ENCODE data around the gene GMDS. TPM values are rescaled to one million over a fixed set of nuclear protein-coding genes. Genes with fewer than 3 reads are reported as not detected.

GMDS gene
- total RNA-seq, 5 donors from 2014 or later (not counting 1 experiment from before 2014, with no cell fraction given): 12.9 to 21.5 (median 14.6) TPM

DNA sequence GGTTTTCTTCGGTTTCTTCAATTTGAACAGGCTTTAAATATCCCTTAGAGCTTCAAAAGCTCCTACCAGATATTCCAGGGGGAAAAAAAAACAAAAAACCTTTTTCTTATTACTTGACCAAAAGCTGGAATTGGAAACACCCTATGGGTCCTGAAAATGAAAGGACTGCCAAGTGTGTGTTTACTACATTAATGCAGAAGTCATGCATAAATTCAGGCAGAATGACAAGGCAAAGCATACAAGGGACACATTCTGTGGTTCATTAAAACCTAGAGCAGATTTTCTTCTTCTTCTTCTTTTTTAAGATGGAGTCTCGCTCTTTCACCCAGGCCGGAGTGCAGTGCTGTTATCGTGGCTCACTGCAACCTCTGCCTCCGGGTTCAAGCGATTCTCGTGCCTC is 119.1 kb downstream of the GMDS start:
- H3K4me1 ChIP-seq (ENCODE audit: control insufficient read depth in 1 of 2, extremely low read depth in 1 of 2, insufficient read depth in 2 of 2, low read length in 2 of 2): peaks cover 0 to 8% of the 10 kb centered on the region in 2 experiments
- ChIA-PET POLR2A (no interaction called here), CTCF (no interaction called here)
- H3K36me3 Mint-ChIP-seq: peaks cover 33% of the 10 kb centered on the region
- H3K27ac Mint-ChIP-seq: no peak overlapping the region
- H3K4me3 ChIP-seq (ENCODE audit: control insufficient read depth in 1 of 2, extremely low read depth in 1 of 2, low read length in 1 of 2): no peak overlapping the region
- H3K9me3 Mint-ChIP-seq: no peaks in the 10 kb centered on the region
- no peaks in the 10 kb centered on the region for H3K36me3 ChIP-seq (ENCODE audit: control insufficient read depth in 2 of 2, extremely low read depth in 1 of 2, insufficient read depth in 1 of 2, low read length in 1 of 2)
- H3K4me1 Mint-ChIP-seq: peaks cover 27 to 41% (median 31%) of the 10 kb centered on the region in 3 donors
- H3K27me3 Mint-ChIP-seq: no peaks in the 10 kb centered on the region
- DNase-seq: no peak
- H3K27me3 ChIP-seq (replicated peaks in 1 of 2; ENCODE audit: control insufficient read depth in 2 of 2, extremely low read depth in 1 of 2, insufficient read depth in 2 of 2, low read length in 1 of 2): no peaks in the 10 kb centered on the region
- H3K9me3 ChIP-seq: no peaks in the 10 kb centered on the region
- no peak overlapping the region for H3K27ac ChIP-seq (ENCODE audit: low read length)
- ATAC-seq (replicated peaks in 1 of 4): no peak
- no peak overlapping the region for H3K4me3 Mint-ChIP-seq
- 97% methylated on average over 5 of the region's 7 CpGs for WGBS (ENCODE audit: insufficient coverage)

GRCh38 chr6:2125158-2125557 is 120.2 kb downstream of the GMDS start:
- H3K27me3 Mint-ChIP-seq: no peaks in the 10 kb centered on the region
- no peaks in the 10 kb centered on the region for H3K36me3 ChIP-seq (ENCODE audit: control insufficient read depth in 2 of 2, extremely low read depth in 1 of 2, insufficient read depth in 1 of 2, low read length in 1 of 2)
- CTCF ChIA-PET: no interaction called here
- H3K4me1 Mint-ChIP-seq: peaks cover 25 to 37% (median 28%) of the 10 kb centered on the region in 3 donors
- H3K9me3 ChIP-seq: no peaks in the 10 kb centered on the region
- no peak overlapping the region for H3K4me3 ChIP-seq (ENCODE audit: control insufficient read depth in 1 of 2, extremely low read depth in 1 of 2, low read length in 1 of 2)
- peaks cover 0 to 8% of the 10 kb centered on the region in 2 experiments for H3K4me1 ChIP-seq (ENCODE audit: control insufficient read depth in 1 of 2, extremely low read depth in 1 of 2, insufficient read depth in 2 of 2, low read length in 2 of 2)
- no peak overlapping the region for H3K27ac ChIP-seq (ENCODE audit: low read length)
- ATAC-seq (replicated peaks in 1 of 4) (no peak), DNase-seq (no peak)
- no peaks in the 10 kb centered on the region for H3K27me3 ChIP-seq (replicated peaks in 1 of 2; ENCODE audit: control insufficient read depth in 2 of 2, extremely low read depth in 1 of 2, insufficient read depth in 2 of 2, low read length in 1 of 2)
- H3K27ac Mint-ChIP-seq: no peak overlapping the region
- H3K4me3 Mint-ChIP-seq: no peak overlapping the region
- H3K9me3 Mint-ChIP-seq: no peaks in the 10 kb centered on the region
- WGBS (ENCODE audit: insufficient coverage): 92% methylated on average over 2 of the region's 3 CpGs
- H3K36me3 Mint-ChIP-seq: peaks cover 40% of the 10 kb centered on the region
- POLR2A ChIA-PET: no interaction called here

- Mint-ChIP-seq H3K9me3 (no peaks in the 10 kb centered on the region), H3K4me1 (peaks cover 18 to 28% (median 22%) of the 10 kb centered on the region in 3 donors), H3K27me3 (no peaks in the 10 kb centered on the region), H3K27ac (no peak overlapping the region), H3K4me3 (no peak overlapping the region), H3K36me3 (peaks cover 40% of the 10 kb centered on the region)
- ChIA-PET POLR2A (no interaction called here), CTCF (no interaction called here)
- Histone ChIP-seq H3K4me3 (ENCODE audit: control insufficient read depth in 1 of 2, extremely low read depth in 1 of 2, low read length in 1 of 2) (no peak overlapping the region), H3K27ac (ENCODE audit: low read length) (no peak overlapping the region), H3K27me3 (replicated peaks in 1 of 2; ENCODE audit: control insufficient read depth in 2 of 2, extremely low read depth in 1 of 2, insufficient read depth in 2 of 2, low read length in 1 of 2) (no peaks in the 10 kb centered on the region), H3K36me3 (ENCODE audit: control insufficient read depth in 2 of 2, extremely low read depth in 1 of 2, insufficient read depth in 1 of 2, low read length in 1 of 2) (no peaks in the 10 kb centered on the region), H3K4me1 (ENCODE audit: control insufficient read depth in 1 of 2, extremely low read depth in 1 of 2, insufficient read depth in 2 of 2, low read length in 2 of 2) (peaks cover 0 to 8% of the 10 kb centered on the region in 2 experiments), H3K9me3 (no peaks in the 10 kb centered on the region)
- DNase-seq (no peak), ATAC-seq (replicated peaks in 1 of 4) (no peak)
- 82% methylated on average over 4 of the region's 11 CpGs for WGBS (ENCODE audit: insufficient coverage)
These were observed 121.1 kb downstream of the GMDS start for GRCh38 chr6:2124260-2124709.

DNA sequence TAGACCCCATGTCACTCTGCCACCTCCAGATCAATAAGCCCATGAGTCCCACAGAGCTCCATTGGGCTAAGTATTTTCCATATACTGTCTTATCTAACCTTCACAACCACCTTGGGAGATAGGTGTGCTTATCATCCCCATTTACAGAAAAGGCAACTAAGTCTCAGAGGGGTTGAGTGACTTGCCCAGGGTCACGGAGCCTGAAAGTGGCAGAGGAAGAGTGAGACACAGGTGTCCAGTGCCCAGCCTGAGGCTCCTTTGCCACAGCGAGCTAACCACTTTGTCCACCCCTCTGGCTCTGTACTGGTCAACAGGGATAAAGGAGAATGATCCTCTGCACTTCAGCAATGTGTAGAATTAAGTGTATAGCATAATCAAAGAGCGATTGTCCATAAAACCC is 124.5 kb downstream of the GMDS start:
- H3K27ac ChIP-seq (ENCODE audit: low read length): no peak overlapping the region
- Mint-ChIP-seq H3K4me3 (no peak overlapping the region), H3K4me1 (no peaks in the 10 kb centered on the region), H3K36me3 (peaks cover 45% of the 10 kb centered on the region), H3K9me3 (no peaks in the 10 kb centered on the region), H3K27me3 (no peaks in the 10 kb centered on the region), H3K27ac (no peak overlapping the region)
- H3K36me3 ChIP-seq (ENCODE audit: control insufficient read depth in 2 of 2, extremely low read depth in 1 of 2, insufficient read depth in 1 of 2, low read length in 1 of 2): no peaks in the 10 kb centered on the region
- ChIA-PET CTCF (interaction anchor here in 1 of 2 donors (0.9 kb wide), 1 partner anchor 17 kb away, joined by 3 read pairs; no protein-coding TSS in a partner anchor), POLR2A (no interaction called here)
- no peaks in the 10 kb centered on the region for H3K27me3 ChIP-seq (replicated peaks in 1 of 2; ENCODE audit: control insufficient read depth in 2 of 2, extremely low read depth in 1 of 2, insufficient read depth in 2 of 2, low read length in 1 of 2)
- H3K4me3 ChIP-seq (ENCODE audit: control insufficient read depth in 1 of 2, extremely low read depth in 1 of 2, low read length in 1 of 2): no peak overlapping the region
- DNase-seq (no peak), ATAC-seq (replicated peaks in 1 of 4) (no peak)
- no peaks in the 10 kb centered on the region for H3K4me1 ChIP-seq (ENCODE audit: control insufficient read depth in 1 of 2, extremely low read depth in 1 of 2, insufficient read depth in 2 of 2, low read length in 2 of 2)
- WGBS (ENCODE audit: insufficient coverage): no CpG with 5 or more reads among the region's 3 CpGs
- no peaks in the 10 kb centered on the region for H3K9me3 ChIP-seq

- no peak overlapping the region for H3K4me3 Mint-ChIP-seq
- CTCF ChIA-PET: interaction anchor here in 1 of 2 donors (1.2 kb wide), 1 partner anchor 15 kb away, joined by 3 read pairs; no protein-coding TSS in a partner anchor
These were observed 126.1 kb downstream of the GMDS start for GRCh38 chr6:2119275-2119674.

GRCh38 chr6:2118136-2118535 is 127.3 kb downstream of the GMDS start:
- H3K27me3 ChIP-seq (replicated peaks in 1 of 2; ENCODE audit: control insufficient read depth in 2 of 2, extremely low read depth in 1 of 2, insufficient read depth in 2 of 2, low read length in 1 of 2): no peaks in the 10 kb centered on the region
- H3K4me1 ChIP-seq (ENCODE audit: control insufficient read depth in 1 of 2, extremely low read depth in 1 of 2, insufficient read depth in 2 of 2, low read length in 2 of 2): no peaks in the 10 kb centered on the region
- H3K4me3 ChIP-seq (ENCODE audit: control insufficient read depth in 1 of 2, extremely low read depth in 1 of 2, low read length in 1 of 2): no peak overlapping the region
- no peaks in the 10 kb centered on the region for H3K36me3 ChIP-seq (ENCODE audit: control insufficient read depth in 2 of 2, extremely low read depth in 1 of 2, insufficient read depth in 1 of 2, low read length in 1 of 2)
- H3K4me1 Mint-ChIP-seq: peaks cover 0 to 2% (median 0%) of the 10 kb centered on the region in 3 donors
- no peak overlapping the region for H3K27ac Mint-ChIP-seq
- peaks cover 46% of the 10 kb centered on the region for H3K36me3 Mint-ChIP-seq
- DNase-seq (no peak), ATAC-seq (replicated peaks in 1 of 4) (no peak)
- no peaks in the 10 kb centered on the region for H3K27me3 Mint-ChIP-seq
- ChIA-PET CTCF (no interaction called here), POLR2A (no interaction called here)
- no peaks in the 10 kb centered on the region for H3K9me3 Mint-ChIP-seq
- no CpG with 5 or more reads among the region's 1 CpG for WGBS (ENCODE audit: insufficient coverage)
- H3K4me3 Mint-ChIP-seq: no peak overlapping the region
- H3K9me3 ChIP-seq: no peaks in the 10 kb centered on the region
- H3K27ac ChIP-seq (ENCODE audit: low read length): no peak overlapping the region

More at GRCh38 chr6:2119275-2119674, 126.1 kb downstream of the GMDS start:
- no peak for DNase-seq
- WGBS (ENCODE audit: insufficient coverage): 100% methylated on average over 1 of the region's 1 CpG
- H3K27ac Mint-ChIP-seq: no peak overlapping the region
- H3K36me3 Mint-ChIP-seq: peaks cover 43% of the 10 kb centered on the region
- no peaks in the 10 kb centered on the region for H3K9me3 ChIP-seq
- H3K27me3 Mint-ChIP-seq: no peaks in the 10 kb centered on the region
- H3K4me3 ChIP-seq (ENCODE audit: control insufficient read depth in 1 of 2, extremely low read depth in 1 of 2, low read length in 1 of 2): no peak overlapping the region
- no peaks in the 10 kb centered on the region for H3K27me3 ChIP-seq (replicated peaks in 1 of 2; ENCODE audit: control insufficient read depth in 2 of 2, extremely low read depth in 1 of 2, insufficient read depth in 2 of 2, low read length in 1 of 2)
- H3K36me3 ChIP-seq (ENCODE audit: control insufficient read depth in 2 of 2, extremely low read depth in 1 of 2, insufficient read depth in 1 of 2, low read length in 1 of 2): no peaks in the 10 kb centered on the region
- H3K27ac ChIP-seq (ENCODE audit: low read length): no peak overlapping the region
- no peaks in the 10 kb centered on the region for H3K4me1 ChIP-seq (ENCODE audit: control insufficient read depth in 1 of 2, extremely low read depth in 1 of 2, insufficient read depth in 2 of 2, low read length in 2 of 2)
- POLR2A ChIA-PET: no interaction called here
- ATAC-seq (replicated peaks in 1 of 4): no peak
- no peaks in the 10 kb centered on the region for H3K4me1 Mint-ChIP-seq
- no peaks in the 10 kb centered on the region for H3K9me3 Mint-ChIP-seq

GRCh38 chr6:2117447-2117846 is 128.0 kb downstream of the GMDS start:
- ATAC-seq (replicated peaks in 1 of 4) (no peak), DNase-seq (no peak)
- Histone ChIP-seq H3K36me3 (ENCODE audit: control insufficient read depth in 2 of 2, extremely low read depth in 1 of 2, insufficient read depth in 1 of 2, low read length in 1 of 2) (no peaks in the 10 kb centered on the region), H3K27ac (ENCODE audit: low read length) (no peak overlapping the region), H3K4me1 (ENCODE audit: control insufficient read depth in 1 of 2, extremely low read depth in 1 of 2, insufficient read depth in 2 of 2, low read length in 2 of 2) (no peaks in the 10 kb centered on the region), H3K4me3 (ENCODE audit: control insufficient read depth in 1 of 2, extremely low read depth in 1 of 2, low read length in 1 of 2) (no peak overlapping the region), H3K27me3 (replicated peaks in 1 of 2; ENCODE audit: control insufficient read depth in 2 of 2, extremely low read depth in 1 of 2, insufficient read depth in 2 of 2, low read length in 1 of 2) (no peaks in the 10 kb centered on the region), H3K9me3 (no peaks in the 10 kb centered on the region)
- WGBS (ENCODE audit: insufficient coverage): 94% methylated on average over 3 of the region's 7 CpGs
- CTCF ChIA-PET: no interaction called here
- Mint-ChIP-seq H3K36me3 (peaks cover 42% of the 10 kb centered on the region), H3K9me3 (no peaks in the 10 kb centered on the region), H3K27me3 (no peaks in the 10 kb centered on the region), H3K4me3 (no peak overlapping the region), H3K4me1 (peaks cover 0 to 6% (median 4%) of the 10 kb centered on the region in 3 donors), H3K27ac (no peak overlapping the region)
- POLR2A ChIA-PET: no interaction called here

All from T-cell (primary cell).